A549 (cell line): Measurements from ENCODE around the gene KCNK6.

ENCODE experiments used
- CHD2 ChIP-seq: fragments of 150-350 bp; IDR thresholded peaks from 2 replicates; pipeline ENCODE4 v1.6.1; 2014; ENCODE audit warnings: low read length; ENCODE audit not compliant: partially characterized antibody
- HEYL ChIP-seq: fragments of 250-450 bp; sonication (Bioruptor Pico); IDR thresholded peaks from 2 replicates; pipeline ENCODE4 v1.8.0; 2021; ENCODE audit warnings: mild to moderate bottlenecking, moderate library complexity
- POLR2A ChIP-seq: IDR thresholded peaks from 2 replicates; pipeline ENCODE4 v1.6.1; 2012; ENCODE audit warnings: mild to moderate bottlenecking, low read length
- TF ChIP-seq, protein P1 (sequence below): fragments of >200 bp; sonication (Bioruptor Twin); formaldehyde crosslinking; IDR thresholded peaks from 3 replicates; pipeline ENCODE4 v1.5.1; 2016

GRCh38 chr19:38273499-38273898 lies 46.1 kb upstream of the KCNK6 start:
- TF ChIP-seq POLR2A (no peak), HEYL (CRISPR knock-in tag) (no peak), CHD2 (no peak)
- TF ChIP-seq, protein P1, sequence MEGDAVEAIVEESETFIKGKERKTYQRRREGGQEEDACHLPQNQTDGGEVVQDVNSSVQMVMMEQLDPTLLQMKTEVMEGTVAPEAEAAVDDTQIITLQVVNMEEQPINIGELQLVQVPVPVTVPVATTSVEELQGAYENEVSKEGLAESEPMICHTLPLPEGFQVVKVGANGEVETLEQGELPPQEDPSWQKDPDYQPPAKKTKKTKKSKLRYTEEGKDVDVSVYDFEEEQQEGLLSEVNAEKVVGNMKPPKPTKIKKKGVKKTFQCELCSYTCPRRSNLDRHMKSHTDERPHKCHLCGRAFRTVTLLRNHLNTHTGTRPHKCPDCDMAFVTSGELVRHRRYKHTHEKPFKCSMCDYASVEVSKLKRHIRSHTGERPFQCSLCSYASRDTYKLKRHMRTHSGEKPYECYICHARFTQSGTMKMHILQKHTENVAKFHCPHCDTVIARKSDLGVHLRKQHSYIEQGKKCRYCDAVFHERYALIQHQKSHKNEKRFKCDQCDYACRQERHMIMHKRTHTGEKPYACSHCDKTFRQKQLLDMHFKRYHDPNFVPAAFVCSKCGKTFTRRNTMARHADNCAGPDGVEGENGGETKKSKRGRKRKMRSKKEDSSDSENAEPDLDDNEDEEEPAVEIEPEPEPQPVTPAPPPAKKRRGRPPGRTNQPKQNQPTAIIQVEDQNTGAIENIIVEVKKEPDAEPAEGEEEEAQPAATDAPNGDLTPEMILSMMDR = no peak
